ENCODE data around the gene CACNG6.

Gene CACNG6

GRCh38 chr19:53958823-53959757 lies 32.3 kb upstream of the CACNG6 start:
- DNase-seq (ENCODE audit: insufficient read length, low spot score) (no peak), FAIRE-seq (no peak)

GRCh38 chr19:53960187-53960586 lies 31.2 kb upstream of the CACNG6 start:
- TF ChIP-seq CTCF (IDR thresholded peaks at IDR 0.05; ENCODE audit: insufficient read depth, missing control alignments) = no peak
- FAIRE-seq (no peak), DNase-seq (ENCODE audit: insufficient read length, low spot score) (no peak)

More at GRCh38 chr19:53958823-53959757, 32.3 kb upstream of the CACNG6 start:
- no peak for TF ChIP-seq CTCF (IDR thresholded peaks at IDR 0.05; ENCODE audit: insufficient read depth, missing control alignments)

GRCh38 chr19:53960886-53961285 lies 30.6 kb upstream of the CACNG6 start:
- TF ChIP-seq CTCF (IDR thresholded peaks at IDR 0.05; ENCODE audit: insufficient read depth, missing control alignments) = no peak
- DNase-seq (ENCODE audit: insufficient read length, low spot score) = no peak
- FAIRE-seq = no peak

GRCh38 chr19:53961523-53962356 lies 29.7 kb upstream of the CACNG6 start:
- DNase-seq (ENCODE audit: insufficient read length, low spot score) (no peak), FAIRE-seq (no peak)
- no peak for TF ChIP-seq CTCF (IDR thresholded peaks at IDR 0.05; ENCODE audit: insufficient read depth, missing control alignments)

GRCh38 chr19:53962887-53963431 lies 28.5 kb upstream of the CACNG6 start, which contains the start of gene CACNG8:
Gene CACNG8, plus strand, starts transcription at chr19:53962937.
- DNase-seq (ENCODE audit: insufficient read length, low spot score) (no peak), FAIRE-seq (no peak)
- no peak for TF ChIP-seq CTCF (IDR thresholded peaks at IDR 0.05; ENCODE audit: insufficient read depth, missing control alignments)

- FAIRE-seq (no peak), DNase-seq (ENCODE audit: insufficient read length, low spot score) (no peak)
- TF ChIP-seq CTCF (IDR thresholded peaks at IDR 0.05; ENCODE audit: insufficient read depth, missing control alignments) = no peak
These were observed 26.3 kb upstream of the CACNG6 start for GRCh38 chr19:53965091-53965490.

All from D721Med (cell line).